ENCODE measurements around the gene TPRX2.
"Not testable (repeated sequence)": the region's sequence is repeated elsewhere in the genome, so short reads cannot be mapped to it uniquely, and the experiment has no call there.

The TPRX2 gene

DNA sequence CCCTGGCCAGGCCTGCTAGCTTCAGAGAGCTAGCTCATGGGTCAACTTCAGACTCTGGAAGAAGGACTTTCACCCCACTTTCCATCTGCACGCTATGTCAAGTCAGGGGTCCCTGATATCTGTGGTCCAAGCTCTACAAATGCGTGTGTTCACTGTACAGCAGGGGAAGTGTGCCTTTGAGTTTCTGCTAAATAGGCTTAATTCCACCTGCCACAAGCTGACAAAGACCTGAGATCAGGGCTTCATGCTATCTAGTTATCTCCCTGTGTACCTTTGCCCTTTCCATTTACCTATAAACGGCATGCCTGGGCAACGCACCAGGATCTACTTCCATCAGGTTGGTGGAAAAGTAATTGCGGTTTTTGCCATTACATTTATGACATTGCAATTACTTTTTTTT lies 37.7 kb downstream of the TPRX2 start:
- H3K4me3 ChIP-seq (ENCODE audit: low read length), result no peak overlapping the region
- TF ChIP-seq, protein P1, sequence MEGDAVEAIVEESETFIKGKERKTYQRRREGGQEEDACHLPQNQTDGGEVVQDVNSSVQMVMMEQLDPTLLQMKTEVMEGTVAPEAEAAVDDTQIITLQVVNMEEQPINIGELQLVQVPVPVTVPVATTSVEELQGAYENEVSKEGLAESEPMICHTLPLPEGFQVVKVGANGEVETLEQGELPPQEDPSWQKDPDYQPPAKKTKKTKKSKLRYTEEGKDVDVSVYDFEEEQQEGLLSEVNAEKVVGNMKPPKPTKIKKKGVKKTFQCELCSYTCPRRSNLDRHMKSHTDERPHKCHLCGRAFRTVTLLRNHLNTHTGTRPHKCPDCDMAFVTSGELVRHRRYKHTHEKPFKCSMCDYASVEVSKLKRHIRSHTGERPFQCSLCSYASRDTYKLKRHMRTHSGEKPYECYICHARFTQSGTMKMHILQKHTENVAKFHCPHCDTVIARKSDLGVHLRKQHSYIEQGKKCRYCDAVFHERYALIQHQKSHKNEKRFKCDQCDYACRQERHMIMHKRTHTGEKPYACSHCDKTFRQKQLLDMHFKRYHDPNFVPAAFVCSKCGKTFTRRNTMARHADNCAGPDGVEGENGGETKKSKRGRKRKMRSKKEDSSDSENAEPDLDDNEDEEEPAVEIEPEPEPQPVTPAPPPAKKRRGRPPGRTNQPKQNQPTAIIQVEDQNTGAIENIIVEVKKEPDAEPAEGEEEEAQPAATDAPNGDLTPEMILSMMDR (IDR thresholded peaks at IDR 0.05; ENCODE audit: insufficient read depth, low read depth, low read length, missing control alignments), result no peak
- DNase-seq (ENCODE audit: low read depth), result no peak

DNA sequence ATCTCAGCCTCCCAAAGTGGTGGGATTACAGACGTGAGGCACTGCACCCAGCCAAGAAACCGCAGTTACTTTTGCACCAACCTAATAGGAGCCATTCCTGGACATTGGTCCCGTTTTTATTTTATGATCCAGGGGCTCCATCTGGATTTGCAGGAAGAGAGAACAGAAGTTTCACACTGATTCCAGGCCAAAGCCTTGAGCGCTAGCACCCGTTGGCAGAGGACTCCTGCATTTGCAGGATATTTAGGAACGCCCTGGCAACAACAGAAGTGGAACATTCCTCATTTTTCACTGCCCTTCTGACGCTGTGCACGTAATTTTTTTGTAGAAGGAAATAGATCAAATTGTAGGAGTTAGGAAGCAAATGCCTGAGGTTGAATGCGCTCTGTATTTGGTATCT lies 38.8 kb downstream of the TPRX2 start:
- no peak overlapping the region for H3K4me3 ChIP-seq (ENCODE audit: low read length)
- TF ChIP-seq, protein P1 (IDR thresholded peaks at IDR 0.05; ENCODE audit: insufficient read depth, low read depth, low read length, missing control alignments), result no peak
- DNase-seq (ENCODE audit: low read depth), result no peak

DNA sequence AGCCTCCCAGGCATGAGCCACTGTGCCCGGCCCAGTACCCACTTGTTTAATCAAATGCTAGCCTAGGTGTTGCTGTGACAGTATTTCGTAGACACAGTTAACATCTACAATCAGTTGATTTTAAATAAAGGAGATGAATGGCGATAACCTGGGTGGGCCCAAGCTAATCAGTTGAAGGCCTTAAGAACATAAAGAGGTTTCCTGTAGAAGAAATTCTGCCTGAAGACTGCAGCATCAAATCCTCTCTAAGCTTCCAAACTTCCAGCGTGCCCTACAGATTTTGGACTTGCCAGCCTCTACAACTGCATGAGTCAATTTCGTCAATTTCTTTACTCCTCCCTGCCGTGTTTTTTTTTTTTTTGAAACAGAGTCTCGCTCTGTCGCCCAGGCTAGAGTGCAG lies 40.3 kb downstream of the TPRX2 start:
- no peak overlapping the region for H3K4me3 ChIP-seq (ENCODE audit: low read length)
- no peak for DNase-seq (ENCODE audit: low read depth)
- TF ChIP-seq, protein P1 (IDR thresholded peaks at IDR 0.05; ENCODE audit: insufficient read depth, low read depth, low read length, missing control alignments), result no peak

DNA sequence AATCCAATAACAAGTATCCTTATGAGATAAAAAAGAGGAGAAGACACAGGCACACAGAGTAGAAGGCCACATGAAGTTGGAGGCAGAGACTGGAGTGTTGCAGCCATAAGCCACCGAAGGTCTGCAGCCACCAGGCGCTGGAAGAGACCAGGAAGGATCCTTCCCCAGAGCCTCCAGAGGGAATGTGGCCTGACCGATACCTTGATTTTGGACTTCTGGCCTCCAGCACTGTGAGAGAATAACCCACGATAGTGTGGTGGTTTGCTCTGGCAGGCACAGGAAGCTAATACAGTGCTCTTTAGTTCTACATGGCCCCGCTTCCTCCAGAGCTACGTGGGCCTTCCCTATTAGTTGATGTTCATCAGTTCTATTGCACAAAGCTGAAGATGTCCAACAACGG lies 42.3 kb downstream of the TPRX2 start:
- TF ChIP-seq, protein P1 (IDR thresholded peaks at IDR 0.05; ENCODE audit: insufficient read depth, low read depth, low read length, missing control alignments), result no peak

DNA sequence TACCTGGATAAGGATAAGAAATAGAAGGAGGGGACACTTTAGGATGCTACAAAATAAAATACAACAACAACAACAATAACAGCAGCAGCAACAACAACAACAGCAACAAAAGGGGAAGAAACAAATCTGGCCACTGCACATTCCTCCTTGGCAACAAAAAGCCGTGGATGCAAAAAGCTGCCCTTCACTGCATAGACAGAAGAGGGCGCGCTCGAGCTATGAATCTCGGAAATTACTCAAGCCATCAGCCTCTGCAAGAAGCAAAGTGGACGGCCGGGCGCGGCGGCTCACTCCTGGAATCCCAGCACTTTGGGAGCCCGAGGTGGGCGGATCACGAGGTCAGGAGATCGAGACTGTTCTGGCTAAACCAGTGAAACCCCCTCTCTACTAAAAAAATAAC lies 50.3 kb downstream of the TPRX2 start:
- not testable (repeated sequence) for DNase-seq (ENCODE audit: low read depth); H3K4me3 ChIP-seq (ENCODE audit: low read length)

More for the DNA sequence above, 42.3 kb downstream of the TPRX2 start:
- no peak for DNase-seq (ENCODE audit: low read depth)
- H3K4me3 ChIP-seq (ENCODE audit: low read length), result no peak overlapping the region

DNA sequence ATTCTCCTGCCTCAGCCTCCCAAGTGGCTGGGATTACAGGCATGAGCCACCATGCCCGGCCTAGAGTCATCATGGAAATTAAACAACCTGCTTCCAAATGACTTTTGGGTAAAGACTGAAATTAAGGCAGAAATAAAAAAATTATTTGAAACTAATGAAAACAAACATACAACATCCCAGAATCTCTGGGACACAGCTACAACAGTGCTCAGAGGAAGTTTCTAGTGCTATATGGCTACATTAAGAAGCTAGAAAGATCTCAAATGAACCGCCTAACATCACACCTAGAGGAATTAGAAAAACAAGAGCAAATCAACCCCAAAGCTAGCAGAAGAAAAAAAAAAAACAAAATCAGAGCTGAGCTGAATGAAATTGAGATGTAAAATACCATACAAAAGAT lies 51.2 kb downstream of the TPRX2 start:
- not testable (repeated sequence) for DNase-seq (ENCODE audit: low read depth)

More for the DNA sequence above, 51.2 kb downstream of the TPRX2 start:
- H3K4me3 ChIP-seq (ENCODE audit: low read length), result not testable (repeated sequence)
